H1 (cell line): ENCODE data around the gene NRXN3. TPM values are rescaled to one million over a fixed set of nuclear protein-coding genes. Genes with fewer than 3 reads are reported as not detected.
A peak's percentile ranks its signal among the peaks of the same experiment; 100 is the strongest.

Source experiments
- CTCF ChIA-PET: fragments of 300-600 bp; sonication (Branson Sonifier 250); formaldehyde crosslinking; loops from one replicate; lab custom pipeline; 2021; ENCODE audit not compliant: partially characterized antibody; lab: Charles Lee
- POLR2A ChIA-PET: fragments of 300-600 bp; sonication (Branson Sonifier 250); formaldehyde crosslinking; loops from one replicate; lab custom pipeline; 2021; ENCODE audit warnings: inconsistent platforms; ENCODE audit not compliant: partially characterized antibody; lab: Charles Lee
- DNase-seq, 2 experiments: peaks; one replicate each; pipeline versions ENCODE4 v3.0.0 to v3.0.0-alpha.2; 2010 to 2022; ENCODE audit warnings: low spot score in 2 of 2, low read depth in 1 of 2, mixed read lengths in 1 of 2
- FAIRE-seq: peaks from 2 replicates; lab custom pipeline; 2011; peaks lifted over from hg19 to GRCh38; lab: Jason Lieb, UNC
- H2AFZ ChIP-seq: 2 replicates; pipeline ENCODE4 v1.8.1; 2012; ENCODE audit warnings: low read length, inconsistent platforms
- H2AK5ac ChIP-seq: 2 replicates; pipeline ENCODE4 v1.6.1; 2013; ENCODE audit warnings: low read depth, low read length
- H2BK120ac ChIP-seq: replicated peaks from 2 replicates; pipeline ENCODE3; 2013; ENCODE audit warnings: low read depth, low read length, inconsistent platforms
- H2BK12ac ChIP-seq: 2 replicates; pipeline ENCODE4 v1.6.1; 2013; ENCODE audit warnings: low read depth, low read length
- H2BK15ac ChIP-seq: 2 replicates; pipeline ENCODE4 v1.6.1; 2013; ENCODE audit warnings: low read length
- H2BK20ac ChIP-seq: 2 replicates; pipeline ENCODE4 v1.6.1; 2013; ENCODE audit warnings: low read length
- H2BK5ac ChIP-seq: 2 replicates; pipeline ENCODE4 v1.6.1; 2013; ENCODE audit warnings: low read depth, low read length
- H3K14ac ChIP-seq: 2 replicates; pipeline ENCODE4 v1.6.1; 2013; ENCODE audit warnings: inconsistent platforms; ENCODE audit not compliant: insufficient read length
- H3K18ac ChIP-seq: 2 replicates; pipeline ENCODE4 v1.6.1; 2013; ENCODE audit warnings: low read length; ENCODE audit errors: extremely low read depth
- H3K23ac ChIP-seq: 2 replicates; pipeline ENCODE4 v1.6.1; 2013; ENCODE audit warnings: inconsistent platforms; ENCODE audit not compliant: insufficient read length
- H3K23me2 ChIP-seq: 2 replicates; pipeline ENCODE4 v1.6.1; 2013; ENCODE audit warnings: low read depth, low read length
- H3K27ac ChIP-seq: 2 replicates; pipeline ENCODE4 v1.6.1; 2011; ENCODE audit warnings: low read depth, low read length, inconsistent platforms
- H3K27me3 ChIP-seq, 4 experiments: replicated peaks in 1 of 4; 1 replicate in 1 of 4; 2 replicates in 3 of 4; pipeline versions ENCODE4 v1.6.1 to v1.8.1; 2011 to 2013; ENCODE audit warnings: low read length in 3 of 4, mild to moderate bottlenecking in 3 of 4, inconsistent platforms in 2 of 4, mixed read lengths in 2 of 4, moderate library complexity in 1 of 4; ENCODE audit not compliant: control insufficient read depth in 3 of 4, insufficient read depth in 3 of 4; ENCODE audit errors: extremely low read depth in 1 of 4
- H3K36me3 ChIP-seq, 4 experiments: 2 replicates each; pipeline versions ENCODE4 v1.6.1 to v1.8.1; 2011 to 2013; ENCODE audit warnings: mild to moderate bottlenecking in 4 of 4, low read length in 3 of 4, moderate library complexity in 2 of 4, control low read depth in 1 of 4, inconsistent platforms in 1 of 4; ENCODE audit not compliant: insufficient read depth in 4 of 4, control insufficient read depth in 2 of 4
- H3K4ac ChIP-seq: replicated peaks from 2 replicates; pipeline ENCODE3; 2013; ENCODE audit warnings: low read length, low read depth, mixed read lengths, inconsistent platforms; ENCODE audit not compliant: insufficient read length
- H3K4me1 ChIP-seq, 4 experiments: replicated peaks in 1 of 4; 1 replicate in 1 of 4; 2 replicates in 3 of 4; pipeline versions ENCODE4 v1.6.1 to v1.8.1; 2011 to 2013; ENCODE audit warnings: low read length in 3 of 4, inconsistent platforms in 2 of 4, mixed read lengths in 1 of 4; ENCODE audit not compliant: insufficient read depth in 4 of 4, control insufficient read depth in 3 of 4
- H3K4me2 ChIP-seq, 2 experiments: 2 replicates each; pipeline versions ENCODE4 v1.6.1 to v1.8.1; 2011 to 2013; ENCODE audit warnings: low read depth in 2 of 2, low read length in 2 of 2, control low read depth in 1 of 2, inconsistent platforms in 1 of 2, mild to moderate bottlenecking in 1 of 2; ENCODE audit not compliant: insufficient read depth in 1 of 2
- H3K4me3 ChIP-seq, 4 experiments: fragments of 200-600, 300-600 bp in 1 of 4; sonication (generic), shearing (Covaris generic), sonication (Bioruptor Twin) in 1 of 4; 2 replicates each; pipeline versions ENCODE4 v1.5.1 to v1.8.1; 2011 to 2016; ENCODE audit warnings: low read length in 4 of 4, low read depth in 3 of 4, control low read depth in 2 of 4, inconsistent platforms in 2 of 4, mild to moderate bottlenecking in 2 of 4, mixed read lengths in 1 of 4, moderate library complexity in 1 of 4; ENCODE audit not compliant: insufficient read depth in 2 of 4; ENCODE audit errors: extremely low read depth in 1 of 4
- H3K56ac ChIP-seq: replicated peaks from 2 replicates; pipeline ENCODE3; 2013; ENCODE audit warnings: low read depth, mild to moderate bottlenecking, mixed read lengths, low read length, inconsistent platforms; ENCODE audit not compliant: insufficient read length
- H3K79me1 ChIP-seq: 2 replicates; pipeline ENCODE4 v1.6.1; 2013; ENCODE audit warnings: low read depth, low read length, control low read depth
- H3K79me2 ChIP-seq, 2 experiments: 2 replicates each; pipeline versions ENCODE4 v1.6.1 to v1.8.1; 2012 to 2013; ENCODE audit warnings: low read length in 2 of 2, mild to moderate bottlenecking in 2 of 2, inconsistent platforms in 1 of 2; ENCODE audit not compliant: insufficient read depth in 2 of 2, control insufficient read depth in 1 of 2
- H3K9ac ChIP-seq, 4 experiments: replicated peaks in 1 of 4; 1 replicate in 1 of 4; 2 replicates in 3 of 4; pipeline versions ENCODE4 v1.6.1 to v1.8.1; 2011 to 2013; ENCODE audit warnings: low read depth in 3 of 4, low read length in 3 of 4, control low read depth in 2 of 4, mild to moderate bottlenecking in 2 of 4, moderate library complexity in 2 of 4, inconsistent platforms in 1 of 4; ENCODE audit errors: extremely low read depth in 1 of 4
- H3K9me3 ChIP-seq, 2 experiments: 2 replicates each; pipeline versions ENCODE4 v1.6.1 to v1.8.1; 2012 to 2013; ENCODE audit warnings: mild to moderate bottlenecking in 2 of 2, moderate library complexity in 2 of 2, control low read depth in 1 of 2, inconsistent platforms in 1 of 2, low read depth in 1 of 2, low read length in 1 of 2, mixed read lengths in 1 of 2; ENCODE audit not compliant: insufficient read depth in 2 of 2
- H4K20me1 ChIP-seq, 2 experiments: replicated peaks in 1 of 2; 2 replicates each; pipeline versions ENCODE3 to v1.8.1; 2011 to 2013; ENCODE audit warnings: inconsistent platforms in 2 of 2, low read length in 2 of 2, mild to moderate bottlenecking in 1 of 2; ENCODE audit not compliant: insufficient read depth in 2 of 2, control insufficient read depth in 1 of 2
- H4K5ac ChIP-seq: 2 replicates; pipeline ENCODE4 v1.6.1; 2013; ENCODE audit warnings: low read length, low read depth, mixed read lengths, inconsistent platforms; ENCODE audit not compliant: insufficient read length
- H4K8ac ChIP-seq: 2 replicates; pipeline ENCODE4 v1.8.0; 2013; ENCODE audit warnings: mild to moderate bottlenecking, moderate library complexity, low read length, inconsistent platforms; ENCODE audit not compliant: insufficient read depth; ENCODE audit errors: extremely low read depth
- H4K91ac ChIP-seq: replicated peaks from 2 replicates; pipeline ENCODE3; 2013; ENCODE audit warnings: low read length, mixed read lengths, inconsistent platforms; ENCODE audit not compliant: insufficient read length
- ASH2L ChIP-seq: fragments of 200-600, 300-600 bp; sonication (generic); IDR thresholded peaks from one replicate; pipeline ENCODE4 v1.7.1; 2017; ENCODE audit warnings: low read length
- ATF3 ChIP-seq: IDR thresholded peaks from 2 replicates; pipeline ENCODE4 v1.6.1; 2011; ENCODE audit warnings: low read depth, mild to moderate bottlenecking, low read length; ENCODE audit not compliant: insufficient read depth
- CTBP2 ChIP-seq: IDR thresholded peaks from 2 replicates; pipeline ENCODE4 v1.7.0; 2011; ENCODE audit warnings: borderline replicate concordance, mild to moderate bottlenecking, moderate library complexity, mixed read lengths, low read length; ENCODE audit not compliant: insufficient read depth, insufficient read length
- E2F6 ChIP-seq: IDR thresholded peaks from 2 replicates; pipeline ENCODE4 v1.6.1; 2012; ENCODE audit warnings: inconsistent platforms
- EP300 ChIP-seq, 2 experiments: IDR thresholded peaks; 1 replicate in 1 of 2; 2 replicates in 1 of 2; pipeline ENCODE4 v1.6.1; 2011 to 2012; ENCODE audit warnings: low read depth in 2 of 2, low read length in 2 of 2, mild to moderate bottlenecking in 2 of 2, borderline replicate concordance in 1 of 2, inconsistent platforms in 1 of 2, moderate library complexity in 1 of 2
- KDM5A ChIP-seq: fragments of 200-600 bp; IDR thresholded peaks from 2 replicates; pipeline ENCODE4 v1.7.1; 2012; ENCODE audit warnings: mild to moderate bottlenecking, low read length, inconsistent platforms, mixed read lengths
- POU5F1 ChIP-seq: IDR thresholded peaks from 2 replicates; pipeline ENCODE4 v1.6.1; 2011; ENCODE audit warnings: low read depth, mild to moderate bottlenecking, low read length, moderate library complexity
- SIRT6 ChIP-seq: IDR thresholded peaks from one replicate; pipeline ENCODE4 v1.7.1; 2012; ENCODE audit warnings: low read length, inconsistent platforms
- SP1 ChIP-seq: IDR thresholded peaks from 2 replicates; pipeline ENCODE4 v1.6.1; 2011; ENCODE audit warnings: low read depth, low read length
- SUZ12 ChIP-seq: fragments of 200-600 bp; sonication (generic); IDR thresholded peaks from 2 replicates; pipeline ENCODE4 v1.6.1; 2012; ENCODE audit warnings: mild to moderate bottlenecking, inconsistent platforms, low read length, moderate library complexity, mixed read lengths
- TAF1 ChIP-seq: IDR thresholded peaks from 2 replicates; pipeline ENCODE4 v1.6.1; 2011; ENCODE audit warnings: mild to moderate bottlenecking, low read depth, low read length
- WGBS, 2 experiments: shearing (Covaris generic) in 1 of 2; methylation state at CpG; one replicate each; pipeline versions ENCODE4 v1.1.6 to v1.1.7; 2013 to 2015; ENCODE audit warnings: low lambda C conversion rate in 2 of 2, mixed read lengths in 2 of 2, inconsistent platforms in 1 of 2, low coverage in 1 of 2, missing lambda C conversion rate in 1 of 2; ENCODE audit not compliant: insufficient replicate concordance in 2 of 2, insufficient coverage in 1 of 2, insufficient read length in 1 of 2; ENCODE audit errors: extremely low coverage in 1 of 2, missing lambda C conversion rate in 1 of 2; 5-methylcytosine and 5-hydroxymethylcytosine counted together
- polyA plus RNA-seq, 7 experiments: library from polyadenylated mRNA; depleted of rRNA in 3 of 7; stranded (reverse) in 5 of 7; unstranded in 2 of 7; fragments of >200 nt in 5 of 7; fragments of 200-250 nt in 2 of 7; gene quantifications; 1 replicate in 5 of 7; 2 replicates in 1 of 7; 4 replicates in 1 of 7; pipeline versions ENCODE4 v1.2.1 to v1.2.3, GENCODE V29; 2011 to 2013; ENCODE audit warnings: missing spikeins in 2 of 7, mixed read lengths in 2 of 7
- total RNA-seq: library from RNA; stranded (reverse); fragmentation: NEBNext Ultra II Directional; extraction: Animal tissue kit (Norgen Biotek cat#: 25700); gene quantifications from 2 replicates; pipeline ENCODE4 v1.2.1, GENCODE V29; 2021

Gene NRXN3
- total and polyA plus RNA-seq, 2 of the 8 experiments (the other 6 are each of a cell fraction or from before 2014, with no cell fraction given), result 2.6 to 4.1 TPM

GRCh38 chr14:79137045-79137430 lies 966.9 kb downstream of the NRXN3 start:
- Histone ChIP-seq H3K79me2 (no peaks in the 10 kb centered on the region), H3K14ac (no peak overlapping the region), H3K4me3 (no peak overlapping the region), H2AFZ (no peak overlapping the region), H3K4me2 (no peak overlapping the region), H3K9ac (peak overlapping the region in 1 of 4 experiments; percentile 34; a peak in 1 of 7 replicates), H3K23me2 (no peaks in the 10 kb centered on the region), H3K36me3 (no peaks in the 10 kb centered on the region), H4K8ac (no peak overlapping the region), H3K9me3 (peaks cover 3 to 4% of the 10 kb centered on the region in 2 experiments; a peak in 3 of 4 replicates), H4K20me1 (no peaks in the 10 kb centered on the region), H3K56ac (no peak overlapping the region), H3K4me1 (no peaks in the 10 kb centered on the region), H2BK12ac (no peak overlapping the region), H2AK5ac (no peak overlapping the region), H3K23ac (no peak overlapping the region), H3K27ac (no peak overlapping the region), H3K27me3 (no peaks in the 10 kb centered on the region), H3K4ac (no peak overlapping the region), H3K18ac (no peak overlapping the region), H2BK5ac (no peak overlapping the region), H2BK20ac (no peak overlapping the region), H2BK120ac (no peak overlapping the region), H2BK15ac (no peak overlapping the region), H3K79me1 (no peaks in the 10 kb centered on the region), H4K5ac (no peak overlapping the region), H4K91ac (no peak overlapping the region)
- FAIRE-seq, result no peak
- no peak for DNase-seq
- ChIA-PET CTCF (interaction anchor here (0.6 to 1.8 kb wide), 5 partner anchors 16 to 408 kb away, joined by 3 to 5 read pairs (median 4); no protein-coding TSS in a partner anchor), POLR2A (no interaction called here)
- 90% methylated on average over 2 of the region's 2 CpGs; no CpG with 5 or more reads in 1 of the 2 experiments for WGBS, 2 experiments
- TF ChIP-seq TAF1, result no peak
- TF ChIP-seq EP300 (IDR thresholded peaks at IDR 0.05; ENCODE audit: borderline replicate concordance in 1 of 2, low read depth in 2 of 2, low read length in 2 of 2), result no peak
- TF ChIP-seq POU5F1, result no peak
- TF ChIP-seq SP1, result no peak
- TF ChIP-seq SUZ12, result no peak
- TF ChIP-seq E2F6, result no peak
- TF ChIP-seq SIRT6, result no peak
- no peak for TF ChIP-seq ASH2L
- no peak for TF ChIP-seq ATF3
- TF ChIP-seq KDM5A, result no peak
- TF ChIP-seq CTBP2, result no peak
